Measurements from ENCODE around the gene C19orf47.

Gene C19orf47

GRCh38 chr19:40285353-40286234 is 62.6 kb downstream of the C19orf47 start:
- no peaks in the 10 kb centered on the region for H3K9me2 ChIP-seq (replicated peaks; ENCODE audit: low read depth, low read length)
- peaks cover 47% of the 10 kb centered on the region for H3K4me1 ChIP-seq (ENCODE audit: insufficient read depth, low read length, poor library complexity, severe bottlenecking)
- H3K79me2 ChIP-seq (ENCODE audit: insufficient read depth, low read length): peaks cover 42% of the 10 kb centered on the region
- no peaks in the 10 kb centered on the region for H3K27me3 ChIP-seq (ENCODE audit: insufficient read depth, low read length, poor library complexity, severe bottlenecking)
- peaks cover 3% of the 10 kb centered on the region; the same call in 1 of the 2 replicates for H3F3A ChIP-seq (ENCODE audit: low read depth)
- peaks cover 32% of the 10 kb centered on the region for H4K20me1 ChIP-seq (ENCODE audit: insufficient read depth, low read length, poor library complexity, severe bottlenecking)
- H3K36me3 ChIP-seq (ENCODE audit: insufficient read depth, low read length): no peaks in the 10 kb centered on the region
- TF ChIP-seq EZH2phosphoT487 (IDR thresholded peaks at IDR 0.05; ENCODE audit: borderline replicate concordance) (no peak), CTCF (conservative IDR thresholded peaks at IDR 0.05; ENCODE audit: low read length) (no peak)
- peak overlapping the region; percentile 75 for H3K4me2 ChIP-seq (ENCODE audit: low read depth, low read length, poor library complexity, severe bottlenecking)
- peak overlapping the region; percentile 39; the same call in 1 of the 2 replicates for H2AFZ ChIP-seq (ENCODE audit: low read length)
- no peaks in the 10 kb centered on the region for H3K9me3 ChIP-seq (ENCODE audit: insufficient read depth, low read depth, low read length)
- H3K9ac ChIP-seq (ENCODE audit: low read depth, low read length, poor library complexity, severe bottlenecking): peak overlapping the region; percentile 91
- peak overlapping the region; percentile 83 for H3K4me3 ChIP-seq (ENCODE audit: low read length, poor library complexity, severe bottlenecking)

GRCh38 chr19:40284501-40285352 is 63.5 kb downstream of the C19orf47 start, which contains the start of gene AKT2:
AKT2 (minus strand) TSS chr19:40285345; CDS start chr19:40265267, 20,078 bp downstream.
- Histone ChIP-seq H4K20me1 (ENCODE audit: insufficient read depth, low read length, poor library complexity, severe bottlenecking) (peaks cover 41% of the 10 kb centered on the region), H3K36me3 (ENCODE audit: insufficient read depth, low read length) (no peaks in the 10 kb centered on the region), H3K79me2 (ENCODE audit: insufficient read depth, low read length) (peaks cover 50% of the 10 kb centered on the region), H3K9me3 (ENCODE audit: insufficient read depth, low read depth, low read length) (no peaks in the 10 kb centered on the region), H3K4me2 (ENCODE audit: low read depth, low read length, poor library complexity, severe bottlenecking) (peak within 1 kb of the TSS; percentile 96), H3K4me3 (ENCODE audit: low read length, poor library complexity, severe bottlenecking) (peak within 1 kb of the TSS; percentile 83), H3K9ac (ENCODE audit: low read depth, low read length, poor library complexity, severe bottlenecking) (peak within 1 kb of the TSS; percentile 91), H3K9me2 (replicated peaks; ENCODE audit: low read depth, low read length) (no peaks in the 10 kb centered on the region), H3F3A (ENCODE audit: low read depth) (peaks cover 3% of the 10 kb centered on the region; the same call in 1 of the 2 replicates), H3K27me3 (ENCODE audit: insufficient read depth, low read length, poor library complexity, severe bottlenecking) (no peaks in the 10 kb centered on the region), H2AFZ (ENCODE audit: low read length) (peak within 1 kb of the TSS; percentile 39), H3K4me1 (ENCODE audit: insufficient read depth, low read length, poor library complexity, severe bottlenecking) (peaks cover 56% of the 10 kb centered on the region)
- TF ChIP-seq CTCF (conservative IDR thresholded peaks at IDR 0.05; ENCODE audit: low read length) (no peak), EZH2phosphoT487 (IDR thresholded peaks at IDR 0.05; ENCODE audit: borderline replicate concordance) (no peak)

- Histone ChIP-seq H3K79me2 (ENCODE audit: insufficient read depth, low read length) (peaks cover 56% of the 10 kb centered on the region), H3K27me3 (ENCODE audit: insufficient read depth, low read length, poor library complexity, severe bottlenecking) (no peaks in the 10 kb centered on the region), H3K4me3 (ENCODE audit: low read length, poor library complexity, severe bottlenecking) (peak overlapping the region; percentile 83), H3K4me2 (ENCODE audit: low read depth, low read length, poor library complexity, severe bottlenecking) (peak overlapping the region; percentile 96), H4K20me1 (ENCODE audit: insufficient read depth, low read length, poor library complexity, severe bottlenecking) (peaks cover 46% of the 10 kb centered on the region), H3F3A (ENCODE audit: low read depth) (peaks cover 3% of the 10 kb centered on the region; the same call in 1 of the 2 replicates), H3K36me3 (ENCODE audit: insufficient read depth, low read length) (no peaks in the 10 kb centered on the region), H3K9me2 (replicated peaks; ENCODE audit: low read depth, low read length) (no peaks in the 10 kb centered on the region), H3K9me3 (ENCODE audit: insufficient read depth, low read depth, low read length) (no peaks in the 10 kb centered on the region), H2AFZ (ENCODE audit: low read length) (peak overlapping the region; percentile 37), H3K9ac (ENCODE audit: low read depth, low read length, poor library complexity, severe bottlenecking) (peak overlapping the region; percentile 91), H3K4me1 (ENCODE audit: insufficient read depth, low read length, poor library complexity, severe bottlenecking) (peaks cover 58% of the 10 kb centered on the region)
- no peak for TF ChIP-seq CTCF (conservative IDR thresholded peaks at IDR 0.05; ENCODE audit: low read length)
- no peak for TF ChIP-seq EZH2phosphoT487 (IDR thresholded peaks at IDR 0.05; ENCODE audit: borderline replicate concordance)
Observed at GRCh38 chr19:40284251-40284500, 64.0 kb downstream of the C19orf47 start.

Data from Loucy (cell line).